Brain microvascular endothelial cell (primary cell): Measurements from ENCODE around the gene NOL3.

Source experiments
- DNase-seq: peaks from one replicate; pipeline ENCODE4 v3.0.0-alpha.2; 2020
- H3K27ac ChIP-seq: fragments of 250-450 bp; sonication (Bioruptor Pico); 2 replicates; pipeline ENCODE4 v1.5.1; 2020; ENCODE audit warnings: mild to moderate bottlenecking, moderate library complexity
- H3K27me3 ChIP-seq: fragments of 250-450 bp; sonication (Bioruptor Pico); replicated peaks from 2 replicates; pipeline ENCODE4 v1.5.1; 2020; ENCODE audit warnings: mild to moderate bottlenecking
- H3K36me3 ChIP-seq: fragments of 250-450 bp; sonication (Bioruptor Pico); replicated peaks from 2 replicates; pipeline ENCODE4 v1.5.1; 2020; ENCODE audit warnings: mild to moderate bottlenecking
- H3K4me3 ChIP-seq: 2 replicates; pipeline ENCODE4 v1.5.1; 2011; ENCODE audit warnings: low read depth, mild to moderate bottlenecking, control low read depth, low read length, moderate library complexity
- CTCF ChIP-seq: IDR thresholded peaks from 2 replicates; pipeline ENCODE4 v1.5.1; 2011; ENCODE audit warnings: low read depth, mild to moderate bottlenecking, moderate library complexity, low read length, control low read depth, inconsistent platforms; ENCODE audit errors: missing control alignments
- in situ Hi-C: cut with HindIII; loops from 2 replicates; pipeline ENCODE4 v1.10.0; 2017; ENCODE audit warnings: low sequenced_read_pairs, low pct_ligation_motif_present

NOL3 gene

GRCh38 chr16:67223992-67224391 lies 53.7 kb downstream of the NOL3 start:
- Histone ChIP-seq H3K4me3 (no peak overlapping the region), H3K36me3 (peaks cover 10% of the 10 kb centered on the region), H3K27me3 (no peaks in the 10 kb centered on the region), H3K27ac (no peak overlapping the region)
- DNase-seq: no peak
- in situ Hi-C loops: no loop called here
- no peak for TF ChIP-seq CTCF
